Measurements from ENCODE around the gene LAIR2.
"Not testable (repeated sequence)": the region's sequence is repeated elsewhere in the genome, so short reads cannot be mapped to it uniquely, and the experiment has no call there.

LAIR2 gene

GRCh38 chr19:54495284-54495683 lies 7.3 kb upstream of the LAIR2 start:
- ATAC-seq, result not testable (repeated sequence)

GRCh38 chr19:54497747-54498450 lies 4.7 kb upstream of the LAIR2 start:
- peak; percentile 56 to 67 for ATAC-seq

- ATAC-seq, result not testable (repeated sequence)
Measured at GRCh38 chr19:54498451-54498772, 4.2 kb upstream of the LAIR2 start.

GRCh38 chr19:54505542-54505941 lies 2.9 kb downstream of the LAIR2 start:
- ATAC-seq, result not testable (repeated sequence)

- no peak for ATAC-seq
Measured at GRCh38 chr19:54506079-54506478, 3.4 kb downstream of the LAIR2 start.

- ATAC-seq, result peak; percentile 61 to 63
Measured at GRCh38 chr19:54507038-54507717, 4.5 kb downstream of the LAIR2 start.

GRCh38 chr19:54507824-54508223 lies 5.2 kb downstream of the LAIR2 start:
- no peak for ATAC-seq

GRCh38 chr19:54508487-54508886 lies 5.9 kb downstream of the LAIR2 start:
- not testable (repeated sequence) for ATAC-seq

- ATAC-seq, result peak; percentile 55 to 71
Measured at GRCh38 chr19:54509200-54509940, 6.7 kb downstream of the LAIR2 start.

GRCh38 chr19:54515156-54515555 lies 12.5 kb downstream of the LAIR2 start:
- no peak for ATAC-seq

- ATAC-seq, result no peak
Measured at GRCh38 chr19:54517483-54517882, 14.9 kb downstream of the LAIR2 start.

GRCh38 chr19:54518844-54519243 lies 16.2 kb downstream of the LAIR2 start:
- ATAC-seq, result peak; percentile 74 to 82

- no peak for ATAC-seq
Measured at GRCh38 chr19:54521022-54521859, 18.6 kb downstream of the LAIR2 start.

- no peak for ATAC-seq
Measured at GRCh38 chr19:54521860-54522513, 19.4 kb downstream of the LAIR2 start.

GRCh38 chr19:54523403-54523802 lies 20.8 kb downstream of the LAIR2 start:
- peak; percentile 69 to 76 for ATAC-seq

GRCh38 chr19:54525636-54526035 lies 23.0 kb downstream of the LAIR2 start:
- ATAC-seq, result no peak

GRCh38 chr19:54526972-54527371 lies 24.3 kb downstream of the LAIR2 start:
- ATAC-seq, result no peak

- ATAC-seq, result no peak
Measured at GRCh38 chr19:54530866-54531265, 28.2 kb downstream of the LAIR2 start.

GRCh38 chr19:54532528-54532927 lies 29.9 kb downstream of the LAIR2 start:
- ATAC-seq, result peak in 1 of 2 donors; percentile 17

- no peak for ATAC-seq
Measured at GRCh38 chr19:54533476-54533875, 30.8 kb downstream of the LAIR2 start.

- no peak for ATAC-seq
Measured at GRCh38 chr19:54534156-54534555, 31.5 kb downstream of the LAIR2 start.

- no peak for ATAC-seq
Measured at GRCh38 chr19:54535601-54536000, 33.0 kb downstream of the LAIR2 start.

All from activated CD4-positive, CD25-positive, alpha-beta regulatory T cell treated with anti-CD3 and anti-CD28 coated beads, Interleukin-2, amount 50 U/mL, for 24 hours (primary cell).